Colon (tissue), 2 donors: ENCODE results near the gene ELL2.
"Not testable (repeated sequence)": the region's sequence is repeated elsewhere in the genome, so short reads cannot be mapped to it uniquely, and the experiment has no call there.

Source experiments
- FAIRE-seq: peaks from 2 replicates; lab custom pipeline; 2012; peaks lifted over from hg19 to GRCh38; lab: Jason Lieb, UNC
- donor health status: control.
- donor health status: control.

Gene ELL2

DNA sequence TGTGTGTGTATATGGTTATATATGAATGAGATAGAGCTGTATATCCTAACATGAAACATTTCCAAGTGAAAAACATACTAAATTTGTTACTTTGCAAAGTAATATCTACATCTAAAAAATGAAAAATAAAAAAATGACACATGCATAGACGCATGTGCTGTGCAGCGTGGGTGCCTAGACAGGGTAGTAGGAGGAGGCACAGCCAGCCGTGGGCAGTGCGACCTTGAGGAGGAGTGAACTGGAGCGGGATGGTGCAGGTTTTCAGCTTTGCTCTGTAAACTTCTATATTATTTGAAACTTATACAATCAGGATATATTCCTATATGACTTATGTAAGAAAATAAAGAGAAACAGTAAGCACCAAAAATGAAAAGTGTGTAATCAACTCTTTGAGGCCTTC lies 124.2 kb downstream of the ELL2 start:
- FAIRE-seq, result no peak

DNA sequence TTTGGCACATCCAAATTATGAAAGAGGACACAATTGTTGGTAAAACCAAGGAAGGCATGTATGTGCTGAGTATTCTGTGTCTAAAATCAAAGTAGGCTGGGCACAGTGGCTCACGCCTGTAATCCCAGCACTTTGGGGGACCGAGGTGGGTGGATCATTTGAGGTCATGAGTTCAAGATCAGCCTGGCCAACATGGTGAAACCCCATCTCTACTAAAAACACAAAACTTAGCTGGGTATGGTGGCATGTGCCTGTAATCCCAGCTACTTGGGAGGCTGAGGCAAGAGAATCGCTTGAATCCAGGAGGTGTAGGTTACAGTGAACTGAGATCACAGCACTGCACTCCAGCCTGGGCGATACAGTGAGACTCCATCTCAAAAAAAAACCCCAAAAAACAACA lies 124.7 kb downstream of the ELL2 start:
- not testable (repeated sequence) for FAIRE-seq

DNA sequence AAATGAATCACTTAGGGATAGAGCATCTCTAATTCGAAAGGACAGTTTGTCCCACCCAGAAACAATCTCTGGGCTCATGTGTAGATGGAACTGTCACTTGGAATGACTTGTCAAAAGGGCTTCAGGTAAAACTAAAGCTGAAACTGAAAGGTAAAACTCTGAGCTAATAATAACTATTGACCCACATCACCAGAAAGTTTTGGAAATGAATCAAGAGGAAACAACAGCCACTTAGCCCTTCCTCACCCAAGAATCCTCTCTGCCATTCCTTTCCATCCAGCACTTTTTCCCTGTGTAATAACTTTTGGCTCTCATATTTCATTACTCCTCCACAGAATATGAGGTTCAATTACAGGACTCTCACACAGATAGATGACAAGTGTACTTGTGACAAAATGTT lies 125.1 kb downstream of the ELL2 start:
- FAIRE-seq, result no peak

DNA sequence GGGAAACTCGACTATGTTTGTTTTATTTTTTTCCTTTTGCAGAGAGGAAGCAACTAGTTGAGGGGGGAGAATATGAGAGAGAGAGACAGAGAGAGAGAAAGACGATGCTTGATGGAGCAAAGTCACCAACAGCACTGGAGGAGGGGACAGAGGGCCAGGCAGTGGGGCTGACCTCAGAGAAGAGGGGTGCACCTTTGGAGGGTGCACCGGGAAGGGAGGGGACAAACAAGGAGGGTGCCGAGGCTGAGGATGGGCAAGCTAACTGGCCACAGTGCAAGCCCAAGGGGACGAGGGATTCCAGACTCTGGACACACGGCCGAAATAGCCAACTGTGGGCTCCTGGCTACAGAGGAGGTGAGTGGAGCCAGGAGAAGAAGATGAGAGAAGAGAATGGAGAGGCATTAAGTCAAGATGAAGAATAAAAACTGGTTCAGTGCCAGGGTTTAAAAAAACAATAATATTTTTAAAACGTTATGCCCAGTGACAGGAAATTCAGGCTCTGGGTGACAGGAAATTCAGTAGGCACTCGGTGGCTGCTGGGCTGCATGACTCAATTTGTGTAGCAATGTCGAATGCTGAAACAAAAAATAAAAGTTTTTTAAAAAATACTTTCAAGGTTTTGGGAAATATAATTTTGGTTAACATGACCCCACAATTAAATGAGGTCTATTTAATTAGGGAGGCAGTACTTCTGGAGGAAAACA lies 125.8 kb downstream of the ELL2 start:
- FAIRE-seq, result no peak
